K562 (cell line): ENCODE measurements around the gene DNAJB12. TPM values are rescaled to one million over a fixed set of nuclear protein-coding genes. Genes with fewer than 3 reads are reported as not detected.

ENCODE experiments used
- GTF2A2 ChIP-seq: IDR thresholded peaks from 2 replicates; pipeline ENCODE4 v1.6.1; 2016; ENCODE audit warnings: mild to moderate bottlenecking, missing genetic modification characterization, missing compliant biosample characterization
- HMBOX1 ChIP-seq: sonication (generic); IDR thresholded peaks from 2 replicates; pipeline ENCODE4 v1.6.1; 2016
- IRF1 ChIP-seq: sonication (generic); formaldehyde crosslinking; IDR thresholded peaks from 2 replicates; pipeline ENCODE4 v1.8.0; 2022; ENCODE audit warnings: missing genetic modification reagents, mild to moderate bottlenecking, borderline replicate concordance
- NFIX ChIP-seq: fragments of 250-450 bp; sonication (Bioruptor Pico); IDR thresholded peaks from 2 replicates; pipeline ENCODE4 v1.4.0; 2020; ENCODE audit warnings: low read depth, mild to moderate bottlenecking, moderate library complexity
- NKRF ChIP-seq: fragments of 450-650 bp; IDR thresholded peaks from 2 replicates; pipeline ENCODE4 v1.6.1; 2016; ENCODE audit warnings: borderline replicate concordance
- PBX2 ChIP-seq, 2 experiments: IDR thresholded peaks in 1 of 2; conservative IDR thresholded peaks in 1 of 2; 2 replicates each; pipeline ENCODE4 v1.6.1; 2016; ENCODE audit warnings: low read depth in 2 of 2, mild to moderate bottlenecking in 1 of 2, missing compliant biosample characterization in 1 of 2, missing genetic modification characterization in 1 of 2, moderate library complexity in 1 of 2
- PURB ChIP-seq: sonication (generic); formaldehyde crosslinking; IDR thresholded peaks from 2 replicates; pipeline ENCODE4 v1.9.0; 2021; ENCODE audit warnings: low read depth, mild to moderate bottlenecking, missing genetic modification reagents
- RREB1 ChIP-seq: fragments of 250-450 bp; sonication (Bioruptor Pico); IDR thresholded peaks from 2 replicates; pipeline ENCODE4 v1.4.0; 2020
- SP1 ChIP-seq: sonication (generic); formaldehyde crosslinking; IDR thresholded peaks from 2 replicates; pipeline ENCODE4 v1.8.1; 2022; ENCODE audit warnings: mild to moderate bottlenecking, missing genetic modification reagents
- THRB ChIP-seq: fragments of 450-650 bp; formaldehyde crosslinking; conservative IDR thresholded peaks from 2 replicates; pipeline ENCODE4 v1.4.0; 2022; ENCODE audit warnings: mild to moderate bottlenecking, missing genetic modification characterization
- ZNF146 ChIP-seq: IDR thresholded peaks from one replicate; pipeline ENCODE4 v1.6.1; 2018; ENCODE audit warnings: missing compliant biosample characterization; ENCODE audit not compliant: unreplicated experiment
- ZNF197 ChIP-seq: fragments of 200-800 bp; sonication (Bioruptor generic); IDR thresholded peaks from 2 replicates; pipeline ENCODE4 v1.6.1; 2016; ENCODE audit warnings: low read depth, missing genetic modification characterization, missing compliant biosample characterization
- ZNF584 ChIP-seq: fragments of 200-800 bp; sonication (Bioruptor generic); IDR thresholded peaks from 2 replicates; pipeline ENCODE4 v1.6.1; 2016; ENCODE audit warnings: low read depth, mild to moderate bottlenecking, missing genetic modification characterization, missing compliant biosample characterization
- polyA plus RNA-seq, 8 experiments: library from polyadenylated mRNA; depleted of rRNA in 4 of 8; stranded (reverse) in 5 of 8; unstranded in 3 of 8; fragments of >200 nt; fragmentation: Nextera tagmentation in 2 of 8; fragmentation: Illumina TruSeq in 1 of 8; extraction: Ambion mirVana in 2 of 8; extraction: Trizol in 1 of 8; gene quantifications; 2 replicates each; pipeline versions ENCODE4 v1.2.1 to v1.2.3, GENCODE V29; 2011 to 2014; ENCODE audit warnings: inconsistent platforms in 1 of 8, missing spikeins in 1 of 8
- total RNA-seq, 7 experiments: library from RNA; depleted of rRNA in 6 of 7; stranded (reverse); fragments of >200 nt in 6 of 7; fragmentation: Illumina TruSeq in 2 of 7; extraction: Trizol in 2 of 7; gene quantifications; 2 replicates each; pipeline versions ENCODE4 v1.2.1 to v1.2.3, GENCODE V29; 2011 to 2021; ENCODE audit warnings: low replicate concordance in 1 of 7

The DNAJB12 gene
- total and polyA plus RNA-seq, 9 of the 15 experiments (the other 6 are each of a cell fraction or from before 2014, with no cell fraction given), result 3.5 to 31.5 (median 20.3) TPM

GRCh38 chr10:72353965-72354355, 759 bp downstream of the DNAJB12 start (continued):
- TF ChIP-seq PURB (CRISPR knock-in tag) (no peak), ZNF197 (CRISPR knock-in tag) (no peak), NKRF (peak; percentile 80), THRB (CRISPR knock-in tag) (no peak), GTF2A2 (tag) (no peak), IRF1 (CRISPR knock-in tag) (no peak), SP1 (CRISPR knock-in tag) (no peak), NFIX (CRISPR knock-in tag) (no peak), HMBOX1 (no peak), PBX2 (CRISPR knock-in tag; IDR thresholded peaks at IDR 0.05; ENCODE audit: low read depth) (no peak), PBX2 (tag; conservative IDR thresholded peaks at IDR 0.05; ENCODE audit: low read depth) (no peak), ZNF584 (CRISPR knock-in tag) (no peak), ZNF146 (CRISPR knock-in tag) (no peak), RREB1 (CRISPR knock-in tag) (0 out of 2 replicates have a peak, but pooled peaks have one; percentile 16)
